Activated T-cell treated with anti-CD3 and anti-CD28 coated beads for 24 hours (primary cell): Measurements from ENCODE around the gene SLC30A10.
"Not testable (repeated sequence)": the region's sequence is repeated elsewhere in the genome, so short reads cannot be mapped to it uniquely, and the experiment has no call there.

ENCODE experiments used
- DNase-seq: peaks from one replicate; pipeline ENCODE4 v3.0.0-alpha.2; 2020; ENCODE audit warnings: low read depth

The SLC30A10 gene

GRCh38 chr1:219927298-219927955, 930 bp downstream of the SLC30A10 start:
- DNase-seq = no peak

- no peak for DNase-seq
Observed at GRCh38 chr1:219926363-219926998, 1.9 kb downstream of the SLC30A10 start.

GRCh38 chr1:219924342-219924741, 4.0 kb downstream of the SLC30A10 start:
- no peak for DNase-seq

GRCh38 chr1:219917851-219918466, 10.4 kb downstream of the SLC30A10 start:
- no peak for DNase-seq

- DNase-seq = no peak
Observed at GRCh38 chr1:219917281-219917680, 11.1 kb downstream of the SLC30A10 start.

- no peak for DNase-seq
Observed at GRCh38 chr1:219916257-219916656, 12.1 kb downstream of the SLC30A10 start.

- DNase-seq = no peak
Observed at GRCh38 chr1:219913005-219913770, 15.2 kb downstream of the SLC30A10 start.

GRCh38 chr1:219910716-219911115, 17.6 kb downstream of the SLC30A10 start:
- DNase-seq = no peak

- no peak for DNase-seq
Observed at GRCh38 chr1:219909476-219909875, 18.9 kb downstream of the SLC30A10 start.

GRCh38 chr1:219908170-219908569, 20.2 kb downstream of the SLC30A10 start:
- no peak for DNase-seq

GRCh38 chr1:219907772-219908070, 20.6 kb downstream of the SLC30A10 start:
- DNase-seq = no peak

GRCh38 chr1:219906924-219907771, 21.2 kb downstream of the SLC30A10 start:
- DNase-seq = no peak

GRCh38 chr1:219906565-219906923, 21.8 kb downstream of the SLC30A10 start:
- not testable (repeated sequence) for DNase-seq

GRCh38 chr1:219905524-219905923, 22.8 kb downstream of the SLC30A10 start:
- no peak for DNase-seq

- no peak for DNase-seq
Observed at GRCh38 chr1:219904934-219905333, 23.4 kb downstream of the SLC30A10 start.

- no peak for DNase-seq
Observed at GRCh38 chr1:219903353-219903871, 24.9 kb downstream of the SLC30A10 start.

- no peak for DNase-seq
Observed at GRCh38 chr1:219902951-219903350, 25.4 kb downstream of the SLC30A10 start.

GRCh38 chr1:219900882-219901281, 27.5 kb downstream of the SLC30A10 start:
- DNase-seq = no peak

GRCh38 chr1:219900201-219900600, 28.2 kb downstream of the SLC30A10 start:
- no peak for DNase-seq

- DNase-seq = no peak
Observed at GRCh38 chr1:219898375-219898774, 30.0 kb downstream of the SLC30A10 start.

GRCh38 chr1:219897914-219898313, 30.4 kb downstream of the SLC30A10 start:
- DNase-seq = no peak

GRCh38 chr1:219892271-219892670, 36.1 kb downstream of the SLC30A10 start:
- DNase-seq = not testable (repeated sequence)
